SK-N-MC (cell line): ENCODE data around the gene SPINK4.

Experiments used
- EZH2 ChIP-seq: fragments of 200-600 bp; sonication (generic); IDR thresholded peaks from one replicate; pipeline ENCODE4 v1.6.1; 2017; ENCODE audit warnings: antibody characterized with exemption
- FOXP2 ChIP-seq: optimal IDR thresholded peaks from 2 replicates; pipeline ENCODE3; 2011; ENCODE audit warnings: mild to moderate bottlenecking, moderate library complexity; ENCODE audit not compliant: insufficient read depth; ENCODE audit errors: extremely low read length, control extremely low read depth
- POLR2AphosphoS5 ChIP-seq: IDR thresholded peaks from 2 replicates; pipeline ENCODE4 v1.6.1; 2012; ENCODE audit warnings: mild to moderate bottlenecking, low read depth, low read length, borderline replicate concordance

DNA sequence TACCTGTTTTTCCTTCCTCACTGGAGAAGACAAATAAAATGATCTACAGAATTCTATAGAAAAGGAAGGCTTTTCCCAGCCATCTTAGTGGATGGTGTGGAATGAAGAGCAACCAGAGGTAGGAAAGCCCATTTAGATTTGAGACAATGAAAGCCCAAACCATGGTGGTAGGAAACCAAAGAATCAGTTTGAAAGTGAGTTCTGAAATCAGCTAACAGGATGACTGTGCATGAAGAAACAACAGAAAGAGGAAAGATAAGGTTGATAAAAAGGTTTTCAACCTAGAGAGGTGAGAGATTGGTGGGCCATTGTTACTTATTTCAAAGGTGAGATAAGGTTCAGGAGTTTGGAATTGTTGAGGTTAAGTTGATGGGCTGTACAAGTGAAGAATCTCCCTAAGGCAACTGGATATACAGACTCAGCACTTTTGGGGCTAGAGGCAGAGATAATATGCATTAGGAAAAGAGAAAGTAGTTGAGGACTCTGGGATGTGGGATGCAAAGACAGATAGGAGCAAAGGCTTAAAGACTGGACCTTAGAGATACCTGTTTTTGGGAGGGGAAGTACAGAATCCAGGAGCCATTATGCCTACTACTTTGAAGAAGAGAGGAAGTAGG, 27.3 kb downstream of the SPINK4 start:
- no peak for TF ChIP-seq POLR2AphosphoS5
- TF ChIP-seq EZH2: no peak
- no peak for TF ChIP-seq FOXP2
